NCI-H1105 treated with DMSO at 0.1 percent for 48 hours (cell line): ENCODE results near the gene CTNNA1.

Experiments used
- DNase-seq: peaks from one replicate; lab custom pipeline; 2025; lab: John Stamatoyannopoulos, UW

Gene CTNNA1

DNA sequence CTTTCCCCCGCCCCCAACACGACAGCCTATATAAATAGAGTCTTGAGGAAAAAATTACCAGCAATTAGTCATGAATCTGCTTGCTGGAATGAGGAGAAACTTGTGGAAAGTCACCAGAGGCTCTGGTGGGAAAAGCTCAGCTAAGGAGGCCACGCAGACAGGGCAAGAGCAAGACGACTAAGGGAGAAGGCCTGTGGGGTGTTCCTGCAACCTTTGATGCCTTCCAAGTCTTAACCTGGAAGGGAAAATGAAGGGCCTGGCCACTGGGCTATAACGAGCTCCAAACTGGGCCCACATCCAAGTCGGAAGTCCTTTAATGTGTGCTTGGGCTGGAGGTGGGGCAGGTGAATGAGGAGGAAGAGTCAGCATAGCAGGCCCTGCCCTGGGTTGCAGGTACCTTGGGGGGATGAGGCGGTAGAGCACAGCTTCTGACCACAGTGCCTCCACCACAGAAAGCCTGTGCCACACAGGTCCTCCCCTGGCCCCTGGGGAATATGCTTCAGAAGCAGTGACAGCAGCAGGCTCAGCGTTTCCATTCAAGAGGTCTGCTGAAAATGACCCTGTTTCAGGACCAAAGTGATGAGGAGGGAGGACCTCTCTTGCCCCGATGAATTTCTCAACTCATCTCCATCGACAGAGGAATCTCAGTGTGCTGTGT is 214.7 kb downstream of the CTNNA1 start:
- no peak for DNase-seq

DNA sequence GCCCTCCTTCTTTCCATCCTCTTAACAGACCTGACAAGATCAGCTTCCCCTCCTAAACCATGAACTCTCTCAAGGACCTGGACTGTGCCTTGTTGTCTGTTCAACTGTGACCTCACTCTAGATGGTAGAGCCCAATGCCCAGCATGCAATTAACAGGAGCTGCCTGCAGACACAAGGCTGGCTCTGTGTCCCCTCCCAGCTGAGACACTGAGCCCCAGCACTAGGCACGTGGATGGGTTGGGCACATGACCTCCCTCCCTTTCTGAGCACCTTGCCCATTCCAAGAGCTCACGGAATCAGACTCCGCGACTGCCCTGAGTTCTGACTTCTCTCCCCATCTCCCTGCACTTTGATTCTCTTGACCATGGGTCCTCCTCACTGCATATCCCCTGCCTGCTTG is 215.4 kb downstream of the CTNNA1 start:
- no peak for DNase-seq

DNA sequence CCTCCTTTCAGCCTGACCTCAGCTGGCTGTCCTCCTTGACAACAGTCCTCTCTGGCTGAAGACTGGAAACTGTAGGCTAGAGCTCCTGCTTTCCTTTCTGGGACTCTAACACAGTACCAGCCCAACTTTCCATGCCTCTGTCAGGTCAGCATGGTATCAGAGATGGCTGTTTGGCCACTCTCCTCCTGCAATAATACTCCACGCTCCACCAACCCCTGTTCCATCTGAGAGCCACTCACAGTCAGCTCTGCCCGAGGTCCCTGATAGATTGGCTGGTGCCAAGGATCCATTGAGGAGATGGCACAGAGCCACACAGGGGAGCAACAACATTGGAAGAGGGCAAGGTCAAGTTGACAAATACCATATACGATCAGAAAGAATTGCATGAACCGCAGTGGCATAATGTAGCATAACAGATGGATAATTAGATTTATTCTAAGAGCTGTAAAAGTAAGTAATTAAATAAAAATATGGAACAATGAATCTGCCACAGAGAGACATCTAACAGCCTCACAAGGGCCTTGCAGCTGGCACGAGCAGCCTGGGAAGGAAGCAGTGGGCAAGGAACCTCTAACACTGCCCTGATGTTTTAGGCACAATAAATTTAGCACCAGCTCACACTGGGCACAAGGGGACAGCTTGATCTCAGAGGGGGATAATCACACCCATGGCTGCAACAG is 216.2 kb downstream of the CTNNA1 start:
- DNase-seq: no peak

DNA sequence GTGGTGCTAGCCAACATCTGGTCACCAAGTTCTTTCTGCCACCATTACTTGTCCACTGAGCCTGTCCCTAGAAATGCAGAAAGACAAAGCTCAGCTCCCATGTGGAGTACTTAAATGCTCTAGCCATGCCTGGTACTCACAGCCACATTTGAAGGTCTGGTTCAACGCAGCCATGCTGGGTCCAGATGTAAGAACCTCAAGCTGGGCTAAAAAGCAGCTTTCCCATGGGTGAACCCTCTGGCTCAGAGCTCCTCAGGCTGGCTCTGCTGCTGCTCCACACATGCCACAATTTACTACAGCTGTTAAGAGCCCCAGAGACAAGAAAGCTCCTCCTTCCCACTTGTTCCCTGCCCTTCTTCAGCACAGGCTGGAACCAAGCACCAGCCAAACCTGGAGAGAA is 219.0 kb downstream of the CTNNA1 start:
- DNase-seq: no peak

DNA sequence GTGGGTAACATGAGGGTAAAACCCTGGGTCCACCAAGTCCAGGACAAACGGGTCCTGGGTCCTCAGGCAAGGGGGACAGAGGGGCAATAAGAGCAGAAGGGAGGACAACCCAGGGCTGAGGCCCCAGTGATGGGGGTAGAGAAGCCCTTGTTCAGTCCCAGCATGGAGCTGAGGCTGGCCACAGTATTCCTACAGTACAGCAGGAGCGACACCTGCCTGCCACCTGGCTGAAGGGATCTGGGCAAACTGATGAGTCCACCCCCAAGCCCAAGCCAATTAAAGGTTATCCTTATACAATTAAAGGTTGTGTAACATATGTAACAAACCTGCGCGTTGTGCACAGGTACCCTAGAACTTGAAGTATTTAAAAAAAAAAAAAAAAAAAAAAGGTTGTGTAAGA is 219.6 kb downstream of the CTNNA1 start:
- no peak for DNase-seq

DNA sequence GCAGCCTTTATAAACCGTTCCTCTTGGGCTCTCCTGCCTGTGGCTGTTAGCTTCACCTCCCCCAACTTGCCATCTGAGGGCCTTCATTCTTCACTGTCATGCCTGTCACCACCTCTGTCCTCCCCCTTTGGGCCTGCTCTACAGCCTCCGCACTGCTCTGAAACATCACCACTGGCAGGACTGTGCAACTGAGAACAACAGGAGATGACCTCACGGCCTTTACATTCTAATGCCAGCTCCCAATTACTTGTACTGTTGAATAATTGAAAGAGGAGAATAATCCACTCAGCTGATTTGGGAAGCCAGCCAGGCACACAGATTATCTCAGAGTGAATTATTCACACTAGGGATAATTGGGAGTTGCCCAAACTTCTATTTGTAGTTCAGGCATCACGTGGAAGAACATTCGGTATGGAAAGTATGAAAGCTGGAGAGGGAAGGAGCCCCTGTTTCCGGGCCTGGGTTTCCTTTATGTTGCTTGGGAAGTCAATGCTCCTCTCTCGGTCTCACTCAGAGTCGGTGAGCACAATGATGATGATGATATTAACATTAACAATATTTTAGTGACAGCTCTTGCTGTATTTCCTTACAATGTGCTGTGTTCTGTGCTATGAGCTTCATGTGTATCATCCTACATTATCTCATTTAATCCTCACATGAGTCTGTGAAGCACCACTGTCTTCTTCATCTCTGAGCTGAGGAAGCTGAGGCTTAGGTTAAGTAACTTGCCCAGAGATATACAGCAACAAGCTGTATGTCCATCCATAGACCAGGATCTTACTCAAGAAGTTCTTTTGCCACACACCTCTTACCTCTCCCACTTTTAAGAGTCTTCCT is 221.2 kb downstream of the CTNNA1 start:
- DNase-seq: no peak

DNA sequence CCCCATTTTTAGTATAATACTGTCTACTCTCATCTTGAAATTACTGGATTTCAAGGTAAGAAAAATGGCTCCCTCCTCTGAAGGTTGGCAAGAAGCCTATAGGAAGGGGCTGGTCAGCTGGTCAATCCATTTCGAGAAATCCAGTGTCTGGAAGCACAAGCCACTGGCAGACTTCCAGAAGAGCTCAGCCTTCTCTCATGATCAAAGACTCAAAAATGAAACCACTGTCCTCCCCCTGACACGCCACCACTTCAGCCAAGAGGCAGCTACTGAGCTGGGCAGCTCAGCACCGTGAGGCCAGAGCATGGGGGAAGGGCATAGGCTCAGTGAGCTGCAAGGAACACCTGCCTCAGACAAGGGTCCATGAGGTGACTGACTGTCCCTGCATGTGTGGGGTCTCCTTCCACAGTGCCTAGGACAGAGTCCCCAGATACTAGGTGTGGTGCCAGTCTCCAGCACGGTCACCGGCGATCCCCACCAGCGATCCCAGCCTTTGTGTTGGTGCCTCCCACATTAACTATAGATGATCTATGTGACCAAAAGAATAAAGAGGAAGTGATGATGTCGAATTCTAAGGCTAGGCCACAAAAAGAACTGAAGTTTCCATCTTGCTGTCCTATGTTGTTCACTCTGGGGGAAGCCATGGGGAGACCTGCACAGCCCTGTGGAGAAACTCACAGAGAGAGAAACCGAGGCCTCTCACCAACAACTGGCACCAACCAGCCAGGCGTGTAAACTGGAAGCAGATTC is 222.0 kb downstream of the CTNNA1 start:
- no peak for DNase-seq

DNA sequence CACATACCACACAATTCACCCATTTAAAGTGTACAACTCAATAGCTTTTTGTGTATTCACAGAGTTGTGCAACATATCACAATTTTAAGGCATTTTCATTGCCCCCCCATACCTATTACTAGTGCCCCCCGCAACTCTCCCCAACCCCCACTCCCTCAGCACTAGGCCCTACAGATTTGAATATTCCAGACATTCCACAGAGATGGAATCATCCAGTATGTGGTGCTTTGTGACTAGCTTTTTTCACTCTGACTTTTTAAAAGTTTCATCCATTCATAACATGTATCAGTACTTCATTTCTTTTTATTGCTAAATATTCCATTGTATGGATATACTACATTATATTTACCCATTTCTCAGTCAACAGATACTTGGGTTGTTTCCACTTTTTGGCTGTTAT is 224.9 kb downstream of the CTNNA1 start:
- DNase-seq: no peak

DNA sequence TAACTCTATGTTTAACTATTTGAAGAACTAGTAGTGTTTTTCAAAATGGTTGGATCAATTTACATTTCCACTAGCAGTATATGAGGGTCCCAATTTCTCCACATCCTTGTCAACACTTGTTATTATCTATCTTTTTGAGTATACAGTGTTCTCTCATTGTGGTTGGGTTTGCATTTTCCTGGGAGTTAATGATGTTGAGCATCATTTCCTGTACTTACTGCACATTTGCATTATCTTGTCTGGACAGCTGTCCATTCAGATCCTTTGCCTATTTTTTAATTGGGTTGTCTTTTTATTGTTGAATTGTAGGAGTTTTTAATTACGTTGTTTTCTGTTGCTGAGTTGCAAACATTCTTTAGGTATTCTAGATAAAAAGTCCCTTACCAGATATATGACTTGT is 225.4 kb downstream of the CTNNA1 start:
- DNase-seq: no peak

DNA sequence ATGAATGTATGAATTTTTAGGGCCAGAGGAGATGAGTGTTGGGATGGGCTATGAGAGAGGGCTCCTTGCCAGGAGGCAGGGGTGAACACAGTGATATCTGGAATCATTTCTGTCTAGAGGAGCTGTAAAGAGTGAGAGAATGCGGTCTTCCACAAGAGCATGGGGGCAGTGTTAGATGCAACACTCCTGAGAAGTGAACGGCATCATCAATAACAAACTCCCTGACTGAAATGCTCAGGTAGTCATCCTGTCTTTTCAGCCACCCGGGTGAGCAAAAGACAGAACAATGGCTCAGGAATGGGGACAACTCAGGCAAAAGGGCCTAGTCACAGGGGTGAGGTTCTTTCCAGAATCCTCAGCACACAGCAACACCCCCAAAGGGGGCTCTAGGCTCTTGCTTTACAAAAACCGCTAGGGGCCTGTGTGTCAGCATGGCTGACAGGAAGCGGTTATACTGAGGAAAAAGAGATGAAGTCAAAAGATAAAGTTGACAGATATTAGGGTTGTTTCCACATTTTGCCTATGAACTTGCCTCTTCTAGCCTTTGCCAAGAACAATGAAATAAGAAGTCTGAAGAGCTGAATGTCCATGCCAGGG is 226.6 kb downstream of the CTNNA1 start:
- no peak for DNase-seq

DNA sequence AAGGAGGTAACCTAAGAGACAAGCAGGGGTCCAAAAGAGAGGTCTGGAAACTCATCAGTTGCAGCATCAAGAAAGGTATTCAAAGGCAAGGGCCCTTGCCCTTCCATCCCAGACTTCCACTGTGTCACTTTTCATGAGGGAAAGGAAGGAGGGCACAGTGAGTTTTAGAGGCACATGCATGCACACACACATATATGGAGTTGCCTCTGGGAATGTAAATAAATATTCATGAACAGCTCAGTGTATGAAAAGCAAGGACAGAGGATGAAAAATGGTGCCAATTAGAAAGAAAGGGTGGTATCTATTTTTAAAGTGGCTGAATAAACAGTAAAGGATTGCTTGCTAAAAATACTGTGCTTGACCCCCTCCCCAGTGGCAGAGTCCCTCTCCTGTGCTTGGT is 227.2 kb downstream of the CTNNA1 start:
- no peak for DNase-seq

DNA sequence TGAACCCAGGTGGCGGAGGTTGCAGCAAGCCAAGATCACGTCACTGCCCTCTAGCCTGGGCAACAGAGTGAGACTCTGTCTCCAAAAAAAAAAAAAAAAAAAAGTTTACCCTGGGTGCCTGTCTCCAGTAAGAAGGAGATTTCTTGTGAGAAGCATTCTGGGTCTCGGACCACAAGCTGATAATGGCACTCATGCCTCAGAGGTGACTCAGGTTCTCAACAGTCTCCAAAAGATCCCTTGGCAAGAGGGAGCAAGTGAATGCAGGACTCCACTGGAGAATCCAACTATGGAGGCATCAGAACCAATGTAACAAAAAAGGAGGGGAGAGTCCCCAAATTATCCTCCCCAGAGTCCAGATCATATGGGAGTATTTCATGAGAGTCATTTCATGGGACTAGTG is 227.9 kb downstream of the CTNNA1 start:
- DNase-seq: no peak

DNA sequence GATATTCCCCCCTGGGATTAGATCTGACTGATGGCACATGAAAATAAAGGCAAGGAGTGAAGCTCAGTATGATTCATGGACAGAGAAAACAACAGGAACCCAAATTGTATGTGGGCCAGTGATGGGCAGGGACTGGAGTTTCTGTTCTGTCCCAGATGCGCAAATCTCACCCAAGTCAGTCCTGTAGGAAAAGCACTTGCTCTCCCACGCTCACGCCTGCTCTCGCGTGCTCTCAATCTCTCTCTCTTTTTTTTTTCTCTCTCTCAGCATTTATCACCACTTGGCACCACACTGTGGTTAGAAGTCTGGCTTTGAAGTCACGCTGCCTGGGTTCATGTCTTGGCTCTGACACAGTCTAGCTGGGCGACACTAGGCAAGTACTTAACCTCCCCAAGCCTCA is 228.4 kb downstream of the CTNNA1 start:
- no peak for DNase-seq

DNA sequence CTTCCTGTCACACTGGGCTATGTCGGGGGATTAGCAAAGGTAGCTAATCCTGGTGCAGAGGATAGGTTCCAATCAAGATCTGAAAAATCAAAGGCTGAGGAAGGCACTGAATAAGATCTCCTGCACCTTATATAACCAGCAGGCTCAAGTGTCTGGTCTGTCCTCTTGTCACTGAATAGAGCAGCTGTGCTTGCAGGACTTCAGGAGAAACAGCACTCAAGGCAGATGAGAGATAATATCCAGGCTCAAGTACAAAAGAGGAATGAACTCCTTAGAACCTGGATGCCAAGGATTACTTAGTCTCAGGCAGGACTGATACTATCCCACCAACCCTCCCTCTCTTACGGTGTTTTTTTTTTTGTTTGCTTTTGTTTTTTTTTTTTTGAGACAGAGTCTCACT is 230.8 kb downstream of the CTNNA1 start:
- no peak for DNase-seq
